ACC112 (cell line): ENCODE data around the gene PTGIS.

Experiments
- H2AFZ ChIP-seq: fragments of 200-600 bp; sonication (generic); one replicate; pipeline ENCODE4 v1.6.0; 2017; ENCODE audit warnings: antibody characterized with exemption, low read length; ENCODE audit not compliant: unreplicated experiment
- H3K27ac ChIP-seq: fragments of 200-600 bp; sonication (generic); 2 replicates; pipeline ENCODE4 v1.5.1; 2014; ENCODE audit warnings: low read depth, mild to moderate bottlenecking, antibody characterized with exemption, low read length, moderate library complexity
- H3K27me3 ChIP-seq: fragments of 200-600 bp; sonication (generic); 2 replicates; pipeline ENCODE4 v1.6.1; 2014; ENCODE audit warnings: mild to moderate bottlenecking, antibody characterized with exemption, low read length, moderate library complexity, mixed read lengths; ENCODE audit not compliant: insufficient read depth
- H3K36me3 ChIP-seq: fragments of 200-600 bp; sonication (generic); 2 replicates; pipeline ENCODE4 v1.6.1; 2016; ENCODE audit warnings: mild to moderate bottlenecking, antibody characterized with exemption, low read length, moderate library complexity, mixed read lengths; ENCODE audit not compliant: insufficient read depth
- H3K4me1 ChIP-seq: fragments of 200-600 bp; sonication (generic); one replicate; pipeline ENCODE4 v1.6.1; 2016; ENCODE audit warnings: low read length, mixed read lengths; ENCODE audit not compliant: insufficient read depth, unreplicated experiment, control insufficient read depth
- H3K4me3 ChIP-seq: fragments of 200-600 bp; sonication (generic); 2 replicates; pipeline ENCODE4 v1.5.1; 2014; ENCODE audit warnings: mild to moderate bottlenecking, low read depth, low read length
- H3K79me2 ChIP-seq: fragments of 200-600 bp; sonication (generic); one replicate; pipeline ENCODE4 v1.6.0; 2016; ENCODE audit warnings: low read length; ENCODE audit not compliant: control insufficient read depth, unreplicated experiment, insufficient read depth

The PTGIS gene

DNA sequence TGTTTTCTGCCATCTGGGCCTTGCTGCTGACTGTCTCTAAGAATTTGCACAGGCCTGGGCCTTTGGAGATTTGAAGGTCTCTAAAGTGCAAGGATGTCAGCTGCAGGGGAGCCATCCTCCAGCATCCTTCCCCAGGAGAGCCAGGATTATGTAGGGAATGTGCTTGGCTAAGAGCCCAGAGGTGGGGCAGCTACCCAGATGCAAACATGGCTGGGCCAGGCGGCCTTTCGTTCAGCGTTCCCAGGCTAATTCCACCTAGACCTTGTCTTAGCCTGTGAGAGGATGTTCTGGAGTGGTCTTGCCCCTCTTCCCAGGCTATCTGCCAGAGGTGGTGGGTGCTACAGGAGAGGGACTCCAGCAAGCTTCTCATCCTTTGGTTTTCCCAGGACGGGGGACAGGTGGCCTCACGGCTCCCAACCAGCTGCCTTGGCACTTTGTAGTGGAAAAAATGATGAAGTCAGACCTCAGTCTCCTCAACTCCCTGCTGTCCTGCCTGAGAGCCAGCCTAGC lies 7.7 kb upstream of the PTGIS start:
- Histone ChIP-seq H3K27ac (no peak overlapping the region), H3K4me1 (peaks cover 15% of the 10 kb centered on the region), H2AFZ (no peak overlapping the region), H3K27me3 (no peaks in the 10 kb centered on the region), H3K4me3 (no peak overlapping the region), H3K36me3 (no peaks in the 10 kb centered on the region), H3K79me2 (no peaks in the 10 kb centered on the region)

GRCh38 chr20:49573900-49574416 lies 6.0 kb upstream of the PTGIS start:
- Histone ChIP-seq H3K79me2 (no peaks in the 10 kb centered on the region), H3K36me3 (no peaks in the 10 kb centered on the region), H3K4me3 (no peak overlapping the region), H3K4me1 (peaks cover 5% of the 10 kb centered on the region), H3K27ac (no peak overlapping the region), H3K27me3 (peaks cover 6% of the 10 kb centered on the region; the same call in 1 of the 2 replicates), H2AFZ (no peak overlapping the region)

GRCh38 chr20:49572857-49573256 lies 4.9 kb upstream of the PTGIS start:
- Histone ChIP-seq H2AFZ (no peak overlapping the region), H3K4me1 (peaks cover 5% of the 10 kb centered on the region)

GRCh38 chr20:49571553-49571835 lies 3.6 kb upstream of the PTGIS start:
- Histone ChIP-seq H3K27me3 (peaks cover 14% of the 10 kb centered on the region; the same call in 1 of the 2 replicates), H3K4me1 (peaks cover 5% of the 10 kb centered on the region), H2AFZ (no peak overlapping the region), H3K79me2 (no peaks in the 10 kb centered on the region), H3K27ac (no peak overlapping the region), H3K36me3 (no peaks in the 10 kb centered on the region), H3K4me3 (no peak overlapping the region)

More at GRCh38 chr20:49572857-49573256, 4.9 kb upstream of the PTGIS start:
- Histone ChIP-seq H3K27ac (no peak overlapping the region), H3K79me2 (no peaks in the 10 kb centered on the region), H3K36me3 (no peaks in the 10 kb centered on the region), H3K27me3 (peaks cover 9% of the 10 kb centered on the region; the same call in 1 of the 2 replicates), H3K4me3 (no peak overlapping the region)

GRCh38 chr20:49570828-49571552 lies 3.1 kb upstream of the PTGIS start:
- no peaks in the 10 kb centered on the region for H3K36me3 ChIP-seq
- peaks cover 14% of the 10 kb centered on the region; the same call in 1 of the 2 replicates for H3K27me3 ChIP-seq
- no peaks in the 10 kb centered on the region for H3K79me2 ChIP-seq
- peaks cover 5% of the 10 kb centered on the region for H3K4me1 ChIP-seq
- no peak overlapping the region for H3K4me3 ChIP-seq
- H2AFZ ChIP-seq = no peak overlapping the region
- H3K27ac ChIP-seq = no peak overlapping the region

DNA sequence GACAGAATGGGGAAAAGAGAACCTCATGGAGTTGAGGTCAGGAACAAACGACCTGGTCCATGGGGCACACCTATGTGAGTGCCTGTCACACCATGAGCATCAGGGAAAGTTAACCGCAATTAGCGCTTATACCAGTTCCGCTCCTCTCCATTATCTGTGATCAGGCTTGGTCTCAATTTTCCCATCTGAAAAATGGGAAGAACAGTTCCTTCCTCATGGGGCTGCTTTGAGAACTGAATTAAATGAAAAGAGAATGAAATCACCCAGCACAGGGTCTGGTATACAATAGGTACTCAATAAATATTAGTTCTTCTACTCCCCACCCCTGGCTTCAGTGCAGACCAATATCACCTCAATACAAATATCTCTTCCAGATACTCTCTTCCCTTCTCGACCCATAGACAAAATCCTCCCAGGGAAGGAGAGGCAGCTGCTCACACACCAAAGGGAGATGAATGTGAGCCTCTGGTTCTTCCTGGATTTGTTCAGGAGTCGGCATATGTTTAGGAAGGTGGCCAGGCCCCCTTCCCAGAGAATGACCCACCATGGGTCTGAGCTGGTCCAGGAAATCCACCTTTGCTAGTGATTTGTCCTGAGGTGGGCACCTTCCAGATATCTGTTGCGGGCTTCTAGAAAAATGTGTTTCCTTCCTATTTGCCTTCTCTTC lies 2.4 kb upstream of the PTGIS start:
- Histone ChIP-seq H3K27me3 (peaks cover 14% of the 10 kb centered on the region; the same call in 1 of the 2 replicates), H3K79me2 (no peaks in the 10 kb centered on the region), H3K27ac (no peak overlapping the region), H3K36me3 (no peaks in the 10 kb centered on the region), H2AFZ (no peak overlapping the region), H3K4me3 (no peak overlapping the region), H3K4me1 (peaks cover under 1% of the 10 kb centered on the region)

DNA sequence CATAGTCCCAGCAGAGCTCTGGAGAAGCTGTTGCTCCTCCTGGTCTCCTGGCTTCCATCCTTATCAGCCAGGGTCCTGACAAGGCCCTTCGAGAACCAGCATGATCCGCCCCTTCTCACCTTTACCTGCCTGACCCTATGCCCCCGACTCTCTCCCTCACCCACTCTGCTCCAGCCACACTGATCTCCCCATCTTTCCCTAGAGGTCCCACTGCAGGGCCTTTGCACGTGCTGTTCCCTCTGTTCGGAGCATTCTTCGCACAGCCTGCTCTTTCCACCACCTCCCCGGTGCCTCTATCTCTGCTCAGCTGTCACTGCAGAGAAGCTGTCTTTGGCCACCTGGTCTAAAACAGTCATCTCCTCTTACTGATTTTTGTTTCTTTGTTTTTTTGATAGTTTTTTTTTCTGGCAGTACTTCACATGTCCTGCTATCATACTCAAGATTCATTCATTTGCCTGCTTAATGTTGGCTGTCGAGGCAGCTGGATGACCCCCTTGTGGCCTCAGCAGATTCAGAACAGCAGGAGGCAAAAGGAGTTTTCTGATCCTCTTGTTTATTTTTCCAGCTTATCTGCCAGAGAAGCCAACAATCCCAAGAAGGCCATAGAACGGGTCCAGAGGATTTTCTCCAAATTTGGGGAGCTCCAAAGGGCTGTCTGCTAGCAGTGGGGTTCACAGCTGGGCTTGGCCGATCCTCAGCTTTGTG lies 1.6 kb upstream of the PTGIS start:
- no peak overlapping the region for H3K27ac ChIP-seq
- H3K79me2 ChIP-seq = no peaks in the 10 kb centered on the region
- no peak overlapping the region for H3K4me3 ChIP-seq
- H3K4me1 ChIP-seq = no peaks in the 10 kb centered on the region
- H2AFZ ChIP-seq = no peak overlapping the region
- peaks cover 14% of the 10 kb centered on the region; the same call in 1 of the 2 replicates for H3K27me3 ChIP-seq
- no peaks in the 10 kb centered on the region for H3K36me3 ChIP-seq

DNA sequence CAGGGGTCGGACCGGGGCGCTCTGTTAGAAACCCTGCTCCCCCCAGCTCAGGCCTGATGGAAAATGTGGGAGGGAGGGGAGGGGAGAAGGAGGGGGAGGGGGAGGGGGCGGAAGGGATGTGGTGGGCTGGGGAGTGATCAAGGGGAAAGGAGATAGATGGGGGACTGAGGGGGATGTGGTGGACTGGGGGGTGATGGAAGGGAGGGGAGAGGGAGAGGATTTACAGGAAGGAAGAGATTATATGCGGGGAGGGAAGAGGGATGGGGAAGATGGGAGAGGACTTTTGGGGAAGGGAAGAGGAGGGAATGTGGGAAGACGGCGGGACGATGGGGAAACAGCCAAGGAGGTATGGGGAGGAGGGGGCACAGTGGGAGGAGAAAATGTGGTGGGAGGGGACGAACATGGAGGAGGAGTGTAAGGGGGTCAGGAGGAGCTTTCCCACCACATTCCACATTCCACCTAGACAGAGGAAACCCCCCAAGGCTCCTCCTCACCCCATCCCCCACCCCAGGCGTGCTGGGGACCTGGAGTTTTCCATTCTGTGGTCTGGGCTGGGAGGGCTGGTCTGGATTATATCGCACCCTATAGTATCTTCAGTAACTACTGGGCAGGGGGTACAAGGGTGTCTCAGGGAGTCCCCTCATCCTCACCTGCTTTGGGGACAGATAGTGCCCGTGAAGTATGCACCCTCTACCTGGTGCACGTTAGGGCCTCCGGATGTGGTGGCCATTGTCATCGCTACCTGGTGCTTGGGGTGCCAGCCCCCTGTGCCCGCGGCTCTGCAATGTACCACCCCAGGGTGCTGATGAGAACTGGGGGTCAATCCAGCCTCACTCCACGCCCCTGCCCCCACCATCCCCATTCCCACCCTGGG lies 578 bp upstream of the PTGIS start:
- Histone ChIP-seq H3K79me2 (no peaks in the 10 kb centered on the region), H3K27me3 (peaks cover 14% of the 10 kb centered on the region; the same call in 1 of the 2 replicates), H3K4me3 (no peak overlapping the region), H3K4me1 (no peaks in the 10 kb centered on the region), H3K36me3 (no peaks in the 10 kb centered on the region), H3K27ac (no peak overlapping the region), H2AFZ (no peak overlapping the region)

- no peak overlapping the region for H3K4me3 ChIP-seq
- no peaks in the 10 kb centered on the region for H3K36me3 ChIP-seq
Measured at GRCh38 chr20:49566401-49567364, 1.3 kb downstream of the PTGIS start.

More at GRCh38 chr20:49566401-49567364, 1.3 kb downstream of the PTGIS start:
- no peaks in the 10 kb centered on the region for H3K79me2 ChIP-seq
- no peak overlapping the region for H2AFZ ChIP-seq
- H3K4me1 ChIP-seq = peaks cover 11% of the 10 kb centered on the region
- H3K27ac ChIP-seq = no peak overlapping the region
- peaks cover 14% of the 10 kb centered on the region; the same call in 1 of the 2 replicates for H3K27me3 ChIP-seq
